AG08396 (cell line): ENCODE measurements around the gene ZNF444.
"Not testable (repeated sequence)": the region's sequence is repeated elsewhere in the genome, so short reads cannot be mapped to it uniquely, and the experiment has no call there.

Source experiments
- DNase-seq: peaks from one replicate; pipeline ENCODE4 v3.0.0; 2012; ENCODE audit warnings: low spot score, mixed read lengths

Gene ZNF444

GRCh38 chr19:56177564-56178243 is 36.6 kb downstream of the ZNF444 start:
- no peak for DNase-seq

- no peak for DNase-seq
Measured at GRCh38 chr19:56189785-56190184, 48.7 kb downstream of the ZNF444 start.

- DNase-seq = no peak
Measured at GRCh38 chr19:56191115-56191514, 50.0 kb downstream of the ZNF444 start.

- no peak for DNase-seq
Measured at GRCh38 chr19:56191711-56192110, 50.6 kb downstream of the ZNF444 start.

GRCh38 chr19:56193981-56194640 is 53.0 kb downstream of the ZNF444 start:
- no peak for DNase-seq

- not testable (repeated sequence) for DNase-seq
Measured at GRCh38 chr19:56197646-56198045, 56.6 kb downstream of the ZNF444 start, which contains the start of gene ZSCAN5B. Gene ZSCAN5B (minus strand): TSS chr19:56197783. CDS start chr19:56193052, 4,731 bp downstream.

- no peak for DNase-seq
Measured at GRCh38 chr19:56199687-56200086, 58.6 kb downstream of the ZNF444 start.

- DNase-seq = no peak
Measured at GRCh38 chr19:56201973-56202372, 60.9 kb downstream of the ZNF444 start, which contains the start of gene ZSCAN5C. Gene ZSCAN5C (plus strand): TSS chr19:56202273. CDS start chr19:56205914, 3,641 bp downstream.

GRCh38 chr19:56207581-56207980 is 66.5 kb downstream of the ZNF444 start:
- DNase-seq = not testable (repeated sequence)

GRCh38 chr19:56209091-56209490 is 68.0 kb downstream of the ZNF444 start:
- DNase-seq = no peak

- not testable (repeated sequence) for DNase-seq
Measured at GRCh38 chr19:56210036-56210435, 68.9 kb downstream of the ZNF444 start.
